ENCODE results near the gene CRYZL1.

The CRYZL1 gene

DNA sequence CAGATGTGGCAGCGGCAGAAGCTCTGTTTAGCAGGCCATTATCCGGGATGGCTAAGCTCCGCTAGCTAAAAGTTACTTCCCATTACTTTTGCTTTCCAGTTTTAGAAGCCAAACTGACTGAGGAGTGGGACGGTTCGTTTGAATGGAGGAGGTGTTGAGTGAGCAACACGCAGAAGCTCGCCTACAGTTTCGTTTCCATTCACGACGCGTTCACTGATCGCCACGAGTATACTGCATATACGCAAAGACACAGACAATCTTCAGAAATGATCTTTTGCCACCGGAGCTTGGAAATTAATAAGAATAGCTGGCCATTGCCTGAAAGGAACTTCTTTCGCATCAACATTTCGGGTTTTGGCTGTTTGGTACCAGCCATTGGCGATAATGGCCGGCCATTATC is 84.1 kb downstream of the CRYZL1 start:
- DNase-seq = no peak

DNA sequence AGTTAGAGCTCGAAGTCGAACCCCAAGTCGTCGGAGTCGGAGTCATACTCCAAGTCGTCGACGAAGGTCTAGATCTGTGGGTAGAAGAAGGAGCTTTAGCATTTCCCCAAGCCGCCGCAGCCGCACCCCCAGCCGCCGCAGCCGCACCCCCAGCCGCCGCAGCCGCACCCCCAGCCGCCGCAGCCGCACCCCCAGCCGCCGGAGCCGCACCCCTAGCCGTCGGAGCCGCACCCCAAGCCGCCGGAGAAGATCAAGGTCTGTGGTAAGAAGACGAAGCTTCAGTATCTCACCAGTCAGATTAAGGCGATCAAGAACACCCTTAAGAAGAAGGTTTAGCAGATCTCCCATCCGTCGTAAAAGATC is 86.6 kb downstream of the CRYZL1 start:
- DNase-seq = no peak

DNA sequence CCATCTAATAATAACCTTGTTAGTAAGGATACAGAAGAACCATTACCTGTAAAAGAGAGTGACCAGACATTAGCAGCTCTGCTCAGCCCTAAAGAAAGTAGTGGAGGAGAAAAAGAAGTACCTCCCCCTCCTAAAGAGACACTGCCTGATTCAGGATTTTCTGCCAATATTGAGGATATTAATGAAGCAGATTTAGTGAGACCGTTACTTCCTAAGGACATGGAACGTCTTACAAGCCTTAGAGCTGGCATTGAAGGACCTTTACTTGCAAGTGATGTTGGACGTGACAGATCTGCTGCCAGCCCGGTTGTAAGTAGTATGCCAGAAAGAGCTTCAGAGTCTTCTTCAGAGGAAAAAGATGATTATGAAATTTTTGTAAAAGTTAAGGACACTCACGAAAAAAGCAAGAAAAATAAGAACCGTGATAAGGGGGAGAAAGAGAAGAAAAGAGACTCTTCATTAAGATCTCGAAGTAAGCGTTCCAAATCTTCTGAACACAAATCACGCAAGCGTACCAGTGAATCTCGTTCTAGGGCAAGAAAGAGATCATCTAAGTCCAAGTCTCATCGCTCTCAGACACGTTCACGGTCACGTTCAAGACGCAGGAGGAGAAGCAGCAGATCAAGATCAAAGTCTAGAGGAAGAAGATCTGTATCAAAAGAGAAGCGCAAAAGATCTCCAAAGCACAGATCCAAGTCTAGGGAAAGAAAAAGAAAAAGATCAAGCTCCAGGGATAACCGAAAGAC is 87.1 kb downstream of the CRYZL1 start:
- no peak for DNase-seq

DNA sequence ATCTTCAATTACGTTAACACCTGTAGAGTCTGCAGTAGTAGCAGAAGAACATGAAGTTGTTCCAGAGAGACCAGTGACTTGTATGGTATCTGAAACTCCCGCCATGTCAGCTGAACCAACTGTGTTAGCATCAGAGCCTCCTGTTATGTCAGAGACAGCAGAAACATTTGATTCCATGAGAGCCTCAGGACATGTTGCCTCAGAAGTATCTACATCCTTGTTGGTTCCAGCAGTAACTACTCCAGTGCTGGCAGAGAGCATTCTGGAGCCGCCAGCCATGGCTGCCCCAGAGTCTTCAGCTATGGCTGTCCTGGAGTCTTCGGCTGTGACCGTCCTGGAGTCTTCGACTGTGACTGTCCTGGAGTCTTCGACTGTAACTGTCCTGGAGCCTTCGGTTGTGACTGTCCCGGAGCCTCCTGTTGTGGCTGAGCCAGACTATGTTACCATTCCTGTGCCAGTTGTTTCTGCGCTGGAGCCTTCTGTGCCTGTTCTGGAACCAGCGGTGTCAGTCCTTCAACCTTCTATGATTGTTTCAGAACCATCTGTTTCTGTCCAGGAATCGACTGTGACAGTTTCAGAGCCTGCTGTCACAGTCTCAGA is 88.4 kb downstream of the CRYZL1 start:
- no peak for DNase-seq

DNA sequence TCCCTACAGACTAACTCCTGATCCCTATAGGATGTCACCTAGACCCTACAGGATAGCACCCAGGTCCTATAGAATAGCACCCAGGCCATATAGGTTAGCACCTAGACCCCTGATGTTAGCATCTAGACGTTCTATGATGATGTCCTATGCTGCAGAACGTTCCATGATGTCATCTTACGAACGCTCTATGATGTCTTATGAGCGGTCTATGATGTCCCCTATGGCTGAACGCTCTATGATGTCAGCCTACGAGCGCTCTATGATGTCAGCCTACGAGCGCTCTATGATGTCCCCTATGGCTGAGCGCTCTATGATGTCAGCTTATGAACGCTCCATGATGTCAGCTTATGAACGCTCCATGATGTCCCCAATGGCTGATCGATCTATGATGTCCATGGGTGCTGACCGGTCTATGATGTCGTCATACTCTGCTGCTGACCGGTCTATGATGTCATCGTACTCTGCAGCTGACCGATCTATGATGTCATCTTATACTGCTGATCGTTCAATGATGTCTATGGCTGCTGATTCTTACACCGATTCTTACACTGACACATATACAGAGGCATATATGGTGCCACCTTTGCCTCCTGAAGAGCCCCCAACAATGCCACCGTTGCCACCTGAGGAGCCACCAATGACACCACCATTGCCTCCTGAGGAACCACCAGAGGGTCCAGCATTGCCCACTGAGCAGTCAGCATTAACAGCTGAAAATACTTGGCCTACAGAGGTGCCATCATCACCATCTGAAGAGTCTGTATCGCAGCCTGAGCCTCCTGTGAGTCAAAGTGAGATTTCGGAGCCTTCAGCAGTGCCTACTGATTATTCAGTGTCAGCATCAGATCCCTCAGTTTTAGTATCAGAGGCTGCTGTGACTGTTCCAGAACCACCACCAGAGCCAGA is 89.2 kb downstream of the CRYZL1 start:
- DNase-seq = no peak

DNA sequence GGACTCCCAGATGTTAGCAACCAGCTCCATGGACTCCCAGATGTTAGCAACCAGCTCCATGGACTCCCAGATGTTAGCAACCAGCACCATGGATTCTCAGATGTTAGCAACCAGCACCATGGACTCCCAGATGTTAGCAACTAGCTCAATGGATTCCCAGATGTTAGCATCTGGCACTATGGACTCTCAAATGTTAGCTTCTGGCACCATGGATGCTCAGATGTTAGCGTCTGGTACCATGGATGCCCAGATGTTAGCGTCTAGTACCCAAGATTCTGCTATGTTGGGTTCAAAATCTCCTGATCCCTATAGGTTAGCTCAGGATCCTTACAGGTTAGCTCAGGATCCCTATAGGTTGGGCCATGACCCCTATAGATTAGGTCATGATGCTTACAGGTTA is 89.9 kb downstream of the CRYZL1 start:
- no peak for DNase-seq

DNA sequence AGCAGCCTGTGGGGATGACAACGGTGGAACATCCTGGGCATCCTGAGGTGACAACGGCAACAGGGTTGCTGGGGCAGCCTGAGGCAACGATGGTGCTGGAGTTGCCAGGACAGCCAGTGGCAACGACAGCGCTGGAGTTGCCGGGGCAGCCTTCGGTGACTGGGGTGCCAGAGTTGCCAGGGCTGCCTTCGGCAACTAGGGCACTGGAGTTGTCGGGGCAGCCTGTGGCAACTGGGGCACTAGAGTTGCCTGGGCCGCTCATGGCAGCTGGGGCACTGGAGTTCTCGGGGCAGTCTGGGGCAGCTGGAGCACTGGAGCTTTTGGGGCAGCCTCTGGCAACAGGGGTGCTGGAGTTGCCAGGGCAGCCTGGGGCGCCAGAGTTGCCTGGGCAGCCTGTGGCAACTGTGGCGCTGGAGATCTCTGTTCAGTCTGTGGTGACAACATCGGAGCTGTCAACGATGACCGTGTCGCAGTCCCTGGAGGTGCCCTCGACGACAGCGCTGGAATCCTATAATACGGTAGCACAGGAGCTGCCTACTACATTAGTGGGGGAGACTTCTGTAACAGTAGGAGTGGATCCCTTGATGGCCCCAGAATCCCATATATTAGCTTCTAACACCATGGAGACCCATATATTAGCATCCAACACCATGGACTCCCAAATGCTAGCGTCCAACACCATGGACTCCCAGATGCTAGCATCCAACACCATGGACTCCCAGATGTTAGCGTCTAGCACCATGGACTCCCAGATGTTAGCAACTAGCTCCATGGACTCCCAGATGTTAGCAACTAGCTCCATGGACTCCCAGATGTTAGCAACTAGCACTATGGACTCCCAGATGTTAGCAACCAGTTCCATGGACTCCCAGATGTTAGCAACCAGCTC is 90.5 kb downstream of the CRYZL1 start:
- no peak for DNase-seq

DNA sequence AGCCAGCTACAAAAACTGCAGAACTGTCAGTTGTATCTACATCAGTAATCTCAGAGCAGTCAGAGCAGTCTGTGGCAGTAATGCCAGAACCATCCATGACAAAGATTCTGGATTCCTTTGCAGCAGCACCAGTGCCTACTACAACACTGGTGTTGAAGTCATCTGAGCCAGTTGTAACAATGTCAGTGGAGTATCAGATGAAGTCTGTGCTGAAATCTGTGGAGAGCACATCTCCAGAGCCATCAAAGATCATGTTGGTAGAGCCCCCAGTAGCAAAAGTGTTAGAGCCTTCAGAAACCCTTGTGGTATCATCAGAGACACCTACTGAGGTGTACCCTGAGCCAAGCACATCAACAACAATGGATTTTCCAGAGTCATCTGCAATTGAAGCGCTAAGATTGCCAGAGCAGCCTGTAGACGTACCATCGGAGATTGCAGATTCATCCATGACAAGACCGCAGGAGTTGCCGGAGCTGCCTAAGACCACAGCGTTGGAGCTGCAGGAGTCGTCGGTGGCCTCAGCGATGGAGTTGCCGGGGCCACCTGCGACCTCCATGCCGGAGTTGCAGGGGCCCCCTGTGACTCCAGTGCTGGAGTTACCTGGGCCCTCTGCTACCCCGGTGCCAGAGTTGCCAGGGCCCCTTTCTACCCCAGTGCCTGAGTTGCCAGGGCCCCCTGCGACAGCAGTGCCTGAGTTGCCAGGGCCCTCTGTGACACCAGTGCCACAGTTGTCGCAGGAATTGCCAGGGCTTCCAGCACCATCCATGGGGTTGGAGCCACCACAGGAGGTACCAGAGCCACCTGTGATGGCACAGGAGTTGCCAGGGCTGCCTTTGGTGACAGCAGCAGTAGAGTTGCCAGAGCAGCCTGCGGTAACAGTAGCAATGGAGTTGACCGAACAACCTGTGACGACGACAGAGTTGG is 91.4 kb downstream of the CRYZL1 start:
- DNase-seq = no peak

DNA sequence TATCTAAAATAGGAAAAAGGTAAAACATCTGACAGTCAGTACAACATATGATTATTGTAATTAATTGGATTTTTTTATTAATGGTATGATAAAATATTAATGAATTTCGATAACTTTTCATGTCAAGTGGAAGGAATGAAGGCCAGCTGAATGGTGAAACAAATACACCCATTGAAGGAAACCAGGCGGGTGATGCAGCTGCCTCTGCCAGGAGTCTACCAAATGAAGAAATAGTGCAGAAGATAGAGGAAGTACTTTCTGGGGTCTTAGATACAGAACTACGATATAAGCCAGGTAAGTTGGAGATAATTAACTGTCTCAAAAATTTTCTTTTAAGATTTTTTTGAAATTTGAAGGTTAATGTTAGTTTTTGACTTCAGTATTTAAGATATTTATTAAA is 95.5 kb downstream of the CRYZL1 start:
- no peak for DNase-seq

DNA sequence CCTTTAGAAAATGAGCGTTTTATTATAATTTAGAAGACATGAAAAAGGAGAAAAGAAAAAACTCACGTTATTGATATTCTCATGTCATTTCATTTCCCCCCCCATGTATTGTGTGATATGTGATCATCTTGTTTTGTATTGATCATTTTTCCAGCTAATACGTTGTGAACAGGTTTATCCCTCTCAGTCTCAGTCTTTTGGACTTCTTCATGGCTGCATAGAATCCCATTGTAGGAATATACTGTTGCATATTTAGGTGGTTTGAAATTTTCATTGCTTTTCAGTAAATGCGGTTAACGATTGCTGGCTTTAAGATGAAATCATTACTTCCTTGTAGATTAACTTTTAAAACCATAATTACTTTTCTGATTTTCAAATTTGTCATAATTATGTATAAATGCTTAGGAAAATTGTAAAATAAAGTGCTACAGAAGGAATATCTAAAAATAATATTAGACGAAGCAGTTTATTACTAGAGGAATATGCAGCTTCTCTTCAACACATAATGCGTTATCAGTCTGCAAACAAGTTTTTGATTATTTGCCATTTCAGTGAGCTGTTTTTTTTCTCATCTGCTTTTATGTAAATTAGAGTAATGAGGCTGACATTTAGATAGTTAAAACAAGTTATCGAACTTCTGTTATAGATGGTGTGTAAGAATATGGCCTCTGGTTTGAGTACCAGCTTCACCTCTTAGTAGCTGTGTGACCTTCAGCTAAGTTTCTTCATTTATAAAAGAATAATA is 96.9 kb downstream of the CRYZL1 start:
- no peak for DNase-seq

DNA sequence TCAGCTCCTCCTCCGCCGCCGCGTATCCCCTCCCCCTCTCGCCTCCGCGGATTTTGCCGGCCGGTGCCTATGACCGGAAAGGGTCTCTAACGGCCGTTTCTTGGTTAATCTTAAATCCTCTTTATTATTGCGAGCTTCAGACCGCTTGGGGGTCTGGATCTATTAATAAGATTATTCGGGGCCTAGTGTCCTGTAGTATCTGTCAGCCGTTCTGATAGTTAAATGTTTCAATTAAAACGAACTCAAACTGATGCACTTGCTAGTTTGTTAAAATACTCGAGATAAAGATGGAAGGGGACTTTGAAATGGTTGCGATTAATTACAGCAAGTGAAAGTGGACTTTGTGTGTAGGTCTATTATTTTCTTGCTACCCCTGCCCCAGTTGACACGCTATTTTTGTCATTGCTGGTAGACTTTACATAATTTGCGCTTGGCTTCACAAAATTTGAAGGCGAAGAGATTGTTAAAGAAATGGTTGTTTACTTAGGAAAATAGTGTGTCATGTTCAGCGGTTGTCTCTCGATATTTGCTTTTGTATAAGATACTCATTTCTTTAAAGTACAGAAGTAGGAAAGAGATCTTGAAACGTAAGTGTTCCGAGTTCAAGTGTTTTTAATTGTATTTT is 97.9 kb downstream of the CRYZL1 start:
- DNase-seq = no peak

DNA sequence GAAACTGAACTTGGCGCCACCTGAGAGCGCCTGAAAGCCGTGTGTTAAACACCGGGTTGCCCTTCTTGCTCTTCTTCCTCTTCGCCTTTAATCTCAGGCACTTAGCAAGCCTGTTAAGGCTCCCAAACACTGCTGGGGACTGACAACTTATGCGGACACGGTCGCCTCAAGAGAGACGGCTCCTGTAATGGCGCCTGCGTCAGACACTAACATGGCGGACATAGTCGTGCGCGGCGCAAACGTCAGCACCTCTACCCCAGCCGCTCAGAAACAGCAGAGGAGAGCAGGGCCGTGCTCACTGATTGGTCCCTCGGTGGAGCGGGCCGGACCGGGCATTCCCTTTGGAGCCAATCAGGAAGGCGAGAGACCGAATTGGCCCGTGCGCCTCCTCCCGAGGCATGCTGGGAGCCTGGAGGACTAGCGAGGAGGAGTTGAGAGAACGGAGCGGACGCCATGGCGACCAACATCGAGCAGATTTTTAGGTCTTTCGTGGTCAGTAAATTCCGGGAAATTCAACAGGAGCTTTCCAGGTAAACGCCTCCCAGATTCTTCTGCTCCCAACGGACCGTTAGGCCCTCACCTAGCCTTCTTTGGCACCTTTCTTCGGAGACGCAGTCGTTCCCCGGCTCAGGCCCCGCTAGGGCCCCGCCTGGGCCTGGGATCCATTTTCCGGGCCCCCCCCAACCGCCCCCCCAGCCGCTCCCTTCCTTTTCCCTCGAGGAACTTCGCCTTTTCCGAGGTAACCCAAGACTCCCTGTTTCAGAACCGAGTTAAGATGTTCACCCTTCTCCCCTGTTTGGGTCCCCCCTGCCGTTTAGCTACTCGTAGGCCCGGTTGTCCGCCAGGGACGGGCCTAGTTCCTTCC is 98.7 kb downstream of the CRYZL1 start, which contains the start of gene SON:
SON (plus strand) TSS at position 399 of the 865 bp plus-strand sequence; CDS start at position 454, 55 bp downstream.
- peak; percentile 90 to 95 (median 94) for DNase-seq

DNA sequence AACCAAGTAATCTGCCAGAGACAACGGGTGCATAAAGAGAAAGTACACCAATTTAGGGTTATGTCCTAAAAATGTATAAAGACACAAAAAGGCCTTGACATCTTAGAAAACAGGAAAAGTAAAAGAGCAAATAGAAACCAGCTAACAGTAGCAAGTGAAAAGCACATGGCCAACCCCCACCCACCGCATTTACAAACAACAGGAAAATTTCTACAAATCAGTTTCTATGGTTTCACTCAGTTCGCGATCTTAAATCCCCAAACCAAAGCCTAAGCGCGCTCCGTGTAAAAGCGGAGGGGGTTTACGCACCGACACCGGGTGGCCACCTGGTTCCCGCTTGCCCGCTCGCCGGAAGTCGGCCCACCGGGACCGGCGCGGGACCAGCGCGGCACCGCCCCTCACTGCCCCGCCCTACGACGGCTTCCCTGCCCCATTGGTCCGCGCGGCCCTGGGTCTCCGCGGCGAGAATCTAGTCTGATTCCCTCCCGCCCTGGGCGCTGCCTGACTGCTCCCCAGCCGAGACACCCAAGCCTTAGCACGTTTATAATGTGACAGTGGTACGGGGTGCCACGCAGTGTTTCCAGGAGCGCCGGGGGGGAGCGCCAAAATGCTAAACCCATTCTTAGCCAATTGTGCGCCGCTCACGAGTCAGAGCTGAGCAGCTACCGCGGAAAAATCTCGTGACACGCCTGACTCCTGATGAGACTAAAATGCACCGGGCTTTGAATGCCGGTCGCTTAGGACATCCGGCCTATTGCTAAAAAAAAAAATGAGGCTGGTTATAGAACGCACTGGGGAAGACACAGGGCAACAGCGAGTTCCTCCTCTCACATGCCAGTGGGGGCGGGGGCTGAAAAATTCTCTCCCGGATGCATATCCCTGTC is 99.5 kb downstream of the CRYZL1 start, which contains the start of gene GART:
GART (minus strand) TSS at position 362 of the 884 bp plus-strand sequence. CDS start 2,802 bp downstream, outside the sequence.
- peak; percentile 64 to 81 (median 69) for DNase-seq

DNA sequence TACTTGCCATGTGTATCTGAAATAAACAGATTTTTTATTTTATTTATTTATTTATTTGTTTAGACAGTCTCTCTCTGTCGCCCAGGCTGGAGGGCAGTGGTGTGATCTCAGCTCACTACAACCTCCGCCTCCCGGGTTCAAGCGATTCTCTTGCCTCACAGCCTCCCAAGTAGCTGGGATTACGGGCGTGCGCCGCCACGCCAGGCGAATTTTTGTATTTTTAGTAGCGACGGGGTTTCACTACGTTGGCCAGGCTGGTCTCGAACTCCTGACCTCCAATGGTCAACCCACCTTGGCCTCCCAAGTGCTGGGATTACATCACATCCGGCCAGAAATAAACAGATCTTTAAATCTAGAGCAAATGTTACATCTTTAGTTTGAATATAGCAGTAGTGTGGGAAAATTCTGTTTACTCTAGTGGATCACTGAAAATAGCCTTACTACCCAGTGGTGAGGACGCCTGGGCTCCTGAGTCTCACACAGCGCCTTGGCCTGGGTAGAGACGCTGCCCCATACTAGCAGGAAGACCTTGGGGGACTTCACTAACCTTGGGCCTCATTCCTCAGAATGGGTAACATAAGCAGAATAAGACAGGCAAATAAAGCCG is 100.3 kb downstream of the CRYZL1 start:
- DNase-seq = no peak

DNA sequence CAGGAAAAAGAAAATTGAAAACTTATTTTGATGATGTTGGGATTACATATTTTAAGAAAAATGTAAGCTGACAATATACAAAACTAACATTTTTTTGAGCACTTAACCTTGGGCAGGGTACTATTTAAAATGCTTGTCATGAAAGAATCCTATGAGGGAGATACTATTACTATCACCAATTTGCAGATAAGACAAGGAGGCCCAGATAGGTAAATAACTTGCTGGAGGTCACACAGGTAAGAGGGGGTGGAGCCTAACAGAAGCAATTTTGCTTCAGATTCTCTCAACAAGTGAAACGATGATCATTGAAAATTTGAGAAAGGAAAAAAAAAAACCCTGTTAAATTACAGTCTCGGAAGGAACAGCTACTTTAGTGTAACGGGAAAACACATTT is 100.8 kb downstream of the CRYZL1 start:
- DNase-seq = no peak

DNA sequence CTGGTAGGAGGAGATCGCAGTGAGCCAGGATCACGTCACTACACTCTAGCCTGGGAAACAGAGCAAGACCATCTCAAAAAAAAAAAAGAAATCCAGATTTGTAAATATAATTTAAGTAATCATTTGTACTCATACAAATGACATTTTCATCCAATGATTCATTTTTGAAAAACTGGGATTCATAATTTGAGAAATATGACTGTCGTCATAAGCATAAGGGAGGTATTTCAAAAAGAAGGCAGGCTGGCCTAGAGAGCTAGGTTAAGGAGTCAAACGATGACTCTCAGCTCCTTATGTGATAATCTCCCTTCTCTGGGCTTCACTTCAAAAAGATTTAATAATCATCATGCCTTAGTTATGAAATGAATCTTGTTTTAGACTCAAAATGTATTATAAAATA is 101.9 kb downstream of the CRYZL1 start:
- DNase-seq = no peak

Measured in activated naive CD4-positive, alpha-beta T cell (primary cell).